Measurements from ENCODE around the gene ZHX3.

Gene ZHX3

DNA sequence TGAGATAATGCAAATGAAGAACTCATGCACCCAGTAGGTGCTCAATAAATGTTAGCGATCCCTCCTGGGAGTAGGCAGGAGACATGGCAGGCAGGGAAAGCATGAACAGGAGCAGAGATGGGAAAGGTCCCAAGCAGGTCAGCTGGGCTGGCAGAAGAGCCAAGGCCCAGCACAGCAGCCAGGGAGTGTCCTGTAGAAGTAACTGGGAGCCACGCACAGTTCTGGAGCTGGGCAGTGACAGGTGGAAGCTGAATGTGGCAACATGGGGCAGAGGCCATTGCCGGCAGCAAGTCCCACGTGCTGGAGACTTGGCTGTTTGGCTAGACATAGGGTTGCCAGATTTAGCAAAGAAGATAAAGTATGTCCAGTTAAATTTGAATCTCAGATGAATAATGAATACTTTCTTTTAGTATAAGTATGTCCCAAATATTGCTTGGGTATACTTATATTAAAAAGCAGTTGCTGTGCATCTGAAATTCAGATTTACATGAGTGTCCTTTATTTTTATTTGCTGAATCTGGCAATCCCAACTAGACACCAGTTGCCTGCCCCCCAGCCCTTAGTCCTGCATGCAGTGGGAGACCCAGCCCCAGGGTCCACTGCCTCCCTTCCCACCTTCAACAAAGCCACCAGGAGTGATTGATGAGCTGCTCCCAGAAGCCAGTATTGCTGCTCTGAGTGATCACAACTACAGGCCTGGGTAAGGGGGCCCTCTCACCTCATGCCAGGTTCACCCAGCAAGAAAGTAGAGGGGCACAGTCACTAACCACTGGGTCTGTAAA lies 19.4 kb upstream of the ZHX3 start:
- TF ChIP-seq, protein P1, sequence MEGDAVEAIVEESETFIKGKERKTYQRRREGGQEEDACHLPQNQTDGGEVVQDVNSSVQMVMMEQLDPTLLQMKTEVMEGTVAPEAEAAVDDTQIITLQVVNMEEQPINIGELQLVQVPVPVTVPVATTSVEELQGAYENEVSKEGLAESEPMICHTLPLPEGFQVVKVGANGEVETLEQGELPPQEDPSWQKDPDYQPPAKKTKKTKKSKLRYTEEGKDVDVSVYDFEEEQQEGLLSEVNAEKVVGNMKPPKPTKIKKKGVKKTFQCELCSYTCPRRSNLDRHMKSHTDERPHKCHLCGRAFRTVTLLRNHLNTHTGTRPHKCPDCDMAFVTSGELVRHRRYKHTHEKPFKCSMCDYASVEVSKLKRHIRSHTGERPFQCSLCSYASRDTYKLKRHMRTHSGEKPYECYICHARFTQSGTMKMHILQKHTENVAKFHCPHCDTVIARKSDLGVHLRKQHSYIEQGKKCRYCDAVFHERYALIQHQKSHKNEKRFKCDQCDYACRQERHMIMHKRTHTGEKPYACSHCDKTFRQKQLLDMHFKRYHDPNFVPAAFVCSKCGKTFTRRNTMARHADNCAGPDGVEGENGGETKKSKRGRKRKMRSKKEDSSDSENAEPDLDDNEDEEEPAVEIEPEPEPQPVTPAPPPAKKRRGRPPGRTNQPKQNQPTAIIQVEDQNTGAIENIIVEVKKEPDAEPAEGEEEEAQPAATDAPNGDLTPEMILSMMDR (IDR thresholded peaks at IDR 0.05; ENCODE audit: low read depth, low read length): no peak
- no peak for DNase-seq (ENCODE audit: extremely low read depth, low read depth)

DNA sequence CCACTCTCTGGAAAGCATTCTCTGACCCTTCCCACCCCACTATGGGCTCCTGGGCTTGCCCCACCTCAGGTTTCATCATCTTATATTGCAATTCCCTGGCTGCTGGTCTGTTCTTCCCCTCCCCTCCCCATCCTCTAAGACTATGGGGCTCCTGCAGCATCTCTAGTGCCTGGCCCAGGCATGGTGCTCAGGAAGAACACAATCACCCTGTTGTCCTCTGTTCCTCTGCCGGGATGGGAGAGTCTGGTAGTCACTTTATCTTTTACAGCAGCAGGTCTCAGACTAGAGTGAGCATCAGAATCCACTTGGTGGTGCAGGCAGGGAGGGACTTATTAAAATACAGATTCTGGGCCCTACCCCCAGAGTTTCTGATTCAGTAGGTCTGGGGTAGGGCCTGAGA lies 18.1 kb upstream of the ZHX3 start:
- DNase-seq (ENCODE audit: extremely low read depth, low read depth): no peak

DNA sequence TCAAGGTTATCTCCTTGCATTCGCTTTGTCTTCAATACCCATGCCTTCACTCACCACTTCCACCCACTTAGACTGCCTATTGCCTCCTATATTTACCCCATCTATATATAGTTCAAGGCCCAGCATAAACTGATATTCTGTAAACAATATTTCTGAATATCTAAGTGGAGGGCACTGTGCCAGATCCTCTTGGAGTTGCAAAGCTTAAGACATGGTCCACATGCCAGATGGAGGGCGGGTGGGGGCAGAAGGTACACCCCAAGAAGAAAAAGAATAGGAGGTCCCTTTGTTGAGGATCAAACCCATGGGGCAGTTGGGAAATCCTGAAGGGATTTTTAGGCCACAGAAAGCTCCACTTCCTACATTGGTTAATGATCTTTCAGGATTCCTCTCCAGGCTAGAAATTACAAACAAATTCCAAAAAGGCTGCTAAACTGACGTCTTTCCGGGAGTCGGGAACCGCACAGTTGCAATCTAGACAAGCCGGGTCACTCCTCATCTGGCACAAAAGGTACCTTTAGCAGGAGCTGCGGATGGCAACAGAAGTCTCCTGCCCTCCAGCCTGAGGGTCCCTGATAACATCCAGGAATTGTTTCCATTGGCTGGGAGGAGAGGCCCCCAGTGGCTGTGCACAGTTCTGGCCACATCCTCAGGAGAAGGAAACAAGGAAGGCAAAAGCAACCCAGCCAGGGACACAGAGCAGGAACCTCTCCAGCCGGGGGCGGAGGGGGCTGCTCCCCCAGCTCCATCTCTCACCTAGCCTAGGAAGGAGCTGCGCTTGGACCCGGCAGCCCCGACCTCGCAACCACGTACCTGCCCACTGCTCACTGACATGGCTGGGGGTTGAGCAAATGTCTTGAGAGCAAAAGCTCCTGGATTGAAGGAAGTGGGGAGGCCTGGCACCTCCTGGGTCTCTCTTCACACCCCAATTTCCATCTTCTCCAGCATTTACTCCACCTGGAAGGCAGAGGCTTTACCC lies 17.2 kb upstream of the ZHX3 start:
- no peak for DNase-seq (ENCODE audit: extremely low read depth, low read depth)
- TF ChIP-seq, protein P1 (IDR thresholded peaks at IDR 0.05; ENCODE audit: low read depth, low read length): no peak

More for the DNA sequence above, 18.1 kb upstream of the ZHX3 start:
- TF ChIP-seq, protein P1 (IDR thresholded peaks at IDR 0.05; ENCODE audit: low read depth, low read length): no peak

DNA sequence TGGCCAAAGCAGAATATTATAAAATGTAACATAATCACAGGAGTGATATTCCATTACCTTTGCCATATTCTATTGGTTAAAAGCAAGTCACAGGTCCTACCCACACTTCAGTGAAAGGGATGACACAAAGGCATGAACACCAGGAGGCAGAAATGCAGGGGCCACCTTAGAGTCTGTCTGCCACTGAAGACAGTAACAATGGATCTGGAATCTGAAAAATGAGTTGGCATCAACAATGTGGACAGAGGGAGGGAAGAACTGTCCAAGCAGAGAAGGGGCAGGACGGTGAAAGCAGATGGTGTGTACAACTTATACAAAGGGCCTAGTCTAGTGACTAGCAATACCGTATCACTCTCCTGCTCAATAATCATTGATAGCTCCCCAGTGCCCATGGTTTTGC lies 16.5 kb upstream of the ZHX3 start:
- no peak for DNase-seq (ENCODE audit: extremely low read depth, low read depth)
- TF ChIP-seq, protein P1 (IDR thresholded peaks at IDR 0.05; ENCODE audit: low read depth, low read length): no peak

DNA sequence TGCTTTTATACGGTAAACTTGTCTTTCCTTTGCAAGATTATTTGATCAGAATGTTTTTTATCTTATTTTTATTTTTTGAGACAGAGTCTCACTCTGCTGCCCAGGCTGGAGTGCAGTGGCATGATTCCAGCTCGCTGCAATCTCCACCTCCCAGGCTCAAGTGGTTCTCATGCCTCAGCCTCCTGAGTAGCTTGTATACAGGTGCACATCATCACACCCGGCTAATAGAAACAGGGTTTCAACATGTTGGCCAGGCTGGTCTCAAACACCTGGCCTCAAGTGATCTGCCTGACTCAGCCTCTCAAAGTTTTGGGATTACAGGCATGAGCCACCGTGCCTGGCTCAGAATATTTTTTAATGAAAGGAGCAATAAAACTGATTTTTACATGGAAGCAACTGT lies 14.2 kb upstream of the ZHX3 start:
- TF ChIP-seq, protein P1 (IDR thresholded peaks at IDR 0.05; ENCODE audit: low read depth, low read length): no peak
- DNase-seq (ENCODE audit: extremely low read depth, low read depth): no peak

DNA sequence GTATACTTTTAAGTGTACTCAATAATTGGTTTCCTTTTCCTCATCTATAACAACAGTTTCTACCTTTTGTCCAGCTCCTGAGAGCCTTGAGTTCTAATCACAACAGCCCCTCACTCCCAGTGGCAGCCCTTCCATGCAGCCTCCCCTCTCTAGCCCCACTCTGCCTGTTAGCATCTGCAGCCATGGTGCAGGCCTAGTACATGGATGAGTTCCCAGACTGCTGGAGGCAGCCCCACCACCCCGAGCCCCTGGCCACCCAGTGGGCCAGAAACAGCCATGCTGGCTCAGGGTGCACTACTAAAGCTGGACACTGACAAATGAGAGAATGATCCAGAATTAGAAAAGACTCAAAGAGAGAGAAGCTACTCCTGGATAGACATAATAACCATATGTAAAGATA lies 13.4 kb upstream of the ZHX3 start:
- DNase-seq (ENCODE audit: extremely low read depth, low read depth): no peak
- TF ChIP-seq, protein P1 (IDR thresholded peaks at IDR 0.05; ENCODE audit: low read depth, low read length): no peak

DNA sequence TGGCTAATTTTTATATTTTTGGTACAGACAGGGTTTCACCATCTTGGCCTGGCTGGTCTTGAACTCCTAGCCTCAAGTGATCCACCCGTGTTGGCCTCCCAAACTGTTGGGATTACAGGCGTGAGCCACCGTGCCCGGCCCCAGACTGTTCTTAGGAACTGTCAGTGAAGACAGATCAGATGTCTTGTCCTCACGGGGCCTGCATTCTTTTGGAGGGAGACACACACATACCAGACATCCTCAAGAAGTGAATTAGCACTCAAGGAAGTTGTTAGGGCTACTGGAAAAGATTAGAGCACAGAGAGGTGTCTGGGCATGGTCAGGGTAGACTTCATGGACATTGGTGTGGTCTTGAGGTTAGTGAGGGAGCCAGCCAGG lies 12.8 kb upstream of the ZHX3 start:
- no peak for DNase-seq (ENCODE audit: extremely low read depth, low read depth)
- TF ChIP-seq, protein P1 (IDR thresholded peaks at IDR 0.05; ENCODE audit: low read depth, low read length): no peak

All from AG09319 (cell line).